Activated CD8-positive, alpha-beta memory T cell treated with anti-CD3 and anti-CD28 coated beads for 4 hours (primary cell): Measurements from ENCODE around the gene SWT1.

Source experiments
- DNase-seq, 2 donors: peaks; one replicate each; pipeline ENCODE4 v3.0.0-alpha.2; 2020; ENCODE audit warnings: low read depth in 2 of 2

SWT1 gene

GRCh38 chr1:185288435-185288834, 131.5 kb downstream of the SWT1 start:
- no peak for DNase-seq

GRCh38 chr1:185289880-185290279, 132.9 kb downstream of the SWT1 start:
- DNase-seq: no peak

GRCh38 chr1:185291159-185291558, 134.2 kb downstream of the SWT1 start:
- no peak for DNase-seq

- no peak for DNase-seq
Observed at GRCh38 chr1:185291652-185292051, 134.7 kb downstream of the SWT1 start.

- DNase-seq: no peak
Observed at GRCh38 chr1:185292237-185292636, 135.3 kb downstream of the SWT1 start.

- no peak for DNase-seq
Observed at GRCh38 chr1:185293967-185294542, 137.1 kb downstream of the SWT1 start.

GRCh38 chr1:185295091-185295490, 138.1 kb downstream of the SWT1 start:
- DNase-seq: no peak

- no peak for DNase-seq
Observed at GRCh38 chr1:185297982-185298381, 141.0 kb downstream of the SWT1 start.

- no peak for DNase-seq
Observed at GRCh38 chr1:185300152-185300551, 143.2 kb downstream of the SWT1 start.

GRCh38 chr1:185305419-185305818, 148.5 kb downstream of the SWT1 start:
- DNase-seq: no peak

GRCh38 chr1:185308126-185308525, 151.2 kb downstream of the SWT1 start:
- no peak for DNase-seq

GRCh38 chr1:185309566-185309965, 152.6 kb downstream of the SWT1 start:
- no peak for DNase-seq

GRCh38 chr1:185311589-185312225, 154.7 kb downstream of the SWT1 start:
- DNase-seq: no peak

GRCh38 chr1:185312361-185313138, 155.6 kb downstream of the SWT1 start:
- DNase-seq: no peak

GRCh38 chr1:185314411-185314810, 157.4 kb downstream of the SWT1 start:
- no peak for DNase-seq

- no peak for DNase-seq
Observed at GRCh38 chr1:185315445-185316071, 158.6 kb downstream of the SWT1 start.

GRCh38 chr1:185316163-185317033, 159.4 kb downstream of the SWT1 start:
- peak; percentile 83 to 84 for DNase-seq

GRCh38 chr1:185317034-185317885, 160.3 kb downstream of the SWT1 start, which contains the start of gene IVNS1ABP:
Gene IVNS1ABP, minus strand, starts transcription at chr1:185317243. Its CDS starts 7,750 bp downstream, at chr1:185309493.
- DNase-seq: peak; percentile 89 to 92

GRCh38 chr1:185317886-185318310, 160.9 kb downstream of the SWT1 start:
- DNase-seq: peak; percentile 54 to 76

- DNase-seq: no peak
Observed at GRCh38 chr1:185318431-185319138, 161.6 kb downstream of the SWT1 start.
